Adrenal gland (tissue), 12 donors: ENCODE results near the gene RARRES1. TPM values are rescaled to one million over a fixed set of nuclear protein-coding genes. Genes with fewer than 3 reads are reported as not detected.
A peak's percentile ranks its signal among the peaks of the same experiment; 100 is the strongest.

ENCODE experiments used
- DNase-seq, 7 donors: peaks; one replicate each; pipeline ENCODE4 v3.0.0-alpha.2; 2019 to 2020
- H3K27ac ChIP-seq, 5 donors: fragments of 200-600 bp; sonication (generic) in 4 of 5; 1 replicate in 3 of 5; 2 replicates in 2 of 5; pipeline versions ENCODE4 v1.5.1 to v1.8.0; 2016 to 2020; ENCODE audit warnings: mild to moderate bottlenecking in 1 of 5
- H3K27me3 ChIP-seq: fragments of 200-600 bp; 2 replicates; pipeline ENCODE4 v1.8.0; 2021
- H3K36me3 ChIP-seq, 2 donors: fragments of 200-600 bp; replicated peaks in 1 of 2; 1 replicate in 1 of 2; 2 replicates in 1 of 2; pipeline versions ENCODE4 v1.5.1 to v1.8.0; 2018 to 2022
- H3K4me1 ChIP-seq, 2 donors: fragments of 200-600 bp; replicated peaks in 1 of 2; 1 replicate in 1 of 2; 2 replicates in 1 of 2; pipeline versions ENCODE4 v1.5.1 to v1.8.0; 2018 to 2021
- H3K4me3 ChIP-seq, 4 donors: fragments of 200-600 bp; sonication (generic) in 3 of 4; one replicate each; pipeline ENCODE4 v1.5.1; 2016 to 2018
- H3K9me3 ChIP-seq, 3 donors: fragments of 200-600 bp; sonication (generic) in 1 of 3; replicated peaks in 1 of 3; 1 replicate in 2 of 3; 2 replicates in 1 of 3; pipeline versions ENCODE4 v1.5.1 to v1.8.0; 2016 to 2021
- POLR2A ChIP-seq, 2 donors: fragments of 450-650 bp; IDR thresholded peaks; one replicate each; pipeline ENCODE4 v1.6.1; 2017; ENCODE audit warnings: antibody characterized with exemption in 2 of 2, mild to moderate bottlenecking in 2 of 2, moderate library complexity in 1 of 2
- WGBS, 4 donors: extraction: QIAGEN DNeasy Blood & Tissue Kit in 2 of 4; methylation state at CpG; one replicate each; pipeline versions ENCODE4 v1.1.5 to v1.1.7; 2013 to 2017; 5-methylcytosine and 5-hydroxymethylcytosine counted together
- intact Hi-C, 2 donors: fragments of 100-400 bp; cut with DNase I; formaldehyde crosslinking; loops; one replicate each; pipeline versions ENCODE4 v1.14.1 to v1.15.0; 2022 to 2023
- polyA plus RNA-seq, 3 donors: library from polyadenylated mRNA; stranded (reverse); fragments of 200-250 nt in 2 of 3; fragments of 350-450 nt in 1 of 3; fragmentation: Illumina TruSeq in 1 of 3; extraction: RNeasy Lipid Tissue Mini Kit (QIAGEN cat#74804) in 1 of 3; gene quantifications; one replicate each; pipeline ENCODE4 v1.2.3, GENCODE V29; 2013 to 2014
- total RNA-seq, 9 donors: library from RNA; depleted of rRNA in 4 of 9; stranded (reverse); fragments of >200 nt in 4 of 9; fragments of 120-200 nt in 1 of 9; fragmentation: NEBNext Ultra II Directional in 1 of 9; extraction: Animal tissue kit (Norgen Biotek cat#: 25700) in 1 of 9; gene quantifications; one replicate each; pipeline versions ENCODE4 v1.1.0 to v1.2.4, GENCODE V29; 2013 to 2023
- TF ChIP-seq, protein P1 (sequence below), 6 experiments: fragments of 450-650 bp in 4 of 6; fragments of 200-600 bp in 2 of 6; sonication (generic) in 1 of 6; IDR thresholded peaks; 1 replicate in 5 of 6; 2 replicates in 1 of 6; pipeline versions ENCODE4 v1.5.1 to v1.8.0; 2016 to 2021; ENCODE audit warnings: antibody characterized with exemption in 6 of 6, mild to moderate bottlenecking in 2 of 6, moderate library complexity in 1 of 6
- donor health status: healthy with polysubstance abuse.
- donor health status: Bipolar disorder and iron deficiency.
- donor health status: DM: yes; HTN: yes; CAD: no.
- donor health status: DM: no; HTN: no; CAD: no.
- donor health status: DM: no; HTN: no; CAD: no.
- donor health status: DM: yes; HTN: yes; CAD: no.

Gene RARRES1
- total and polyA plus RNA-seq, 12 donors: 2.1 to 204 (median 17.7) TPM

DNA sequence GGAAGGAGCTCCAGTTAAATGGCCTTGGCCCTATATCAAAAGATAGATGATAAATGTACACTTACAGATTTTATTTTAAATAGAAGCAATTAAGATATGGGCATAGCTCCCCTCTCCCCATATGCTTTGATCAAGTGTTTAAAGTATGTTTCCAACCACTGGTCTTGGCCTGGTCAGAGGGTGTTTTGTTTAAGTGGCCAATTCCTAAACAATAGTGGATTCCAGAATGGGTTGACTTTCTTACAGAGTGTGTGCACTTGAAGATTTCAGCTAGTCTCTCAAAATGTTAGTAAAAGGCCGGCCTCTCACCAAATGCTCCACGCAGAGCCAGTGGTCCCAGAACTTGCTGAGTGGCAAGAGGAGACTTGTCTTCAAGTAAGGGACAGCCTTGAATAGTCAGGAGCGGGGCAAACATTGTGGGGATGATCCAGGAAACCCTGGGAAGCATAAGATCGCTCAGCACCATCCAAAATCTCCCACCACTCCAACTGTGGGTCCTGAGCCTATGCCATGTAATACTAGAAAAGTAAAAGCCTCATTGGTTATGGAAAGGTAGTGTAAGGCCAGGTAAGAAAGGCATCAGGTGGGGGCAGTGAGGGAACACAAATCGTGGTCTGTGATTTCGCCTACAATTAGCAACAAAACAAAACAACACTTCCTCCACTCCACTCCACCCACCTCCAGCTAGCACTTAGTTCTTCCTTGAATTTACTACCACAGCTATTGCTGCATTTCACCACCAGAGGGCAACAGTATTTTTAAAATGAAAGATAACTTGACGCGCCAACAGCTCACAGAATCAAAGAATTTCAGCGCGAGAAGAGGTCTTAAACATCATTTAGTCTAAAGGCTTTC, 4.8 kb downstream of the RARRES1 start:
- H3K4me1 ChIP-seq: peaks cover 14 to 69% of the 10 kb centered on the region in 2 donors
- H3K27ac ChIP-seq: peak overlapping the region in 2 of 5 donors; percentile 24 to 86
- intact Hi-C loops: loop anchor here in 1 of 2 donors (2.0 to 10.0 kb wide), 2 partner anchors 53 to 63 kb away; partner anchors contain the start of gene LXN
- peak; percentile 53 to 81 (median 65) for DNase-seq
- WGBS, 4 donors: 29 to 34% (median 30%) methylated on average over 10 of the region's 10 CpGs
- H3K4me3 ChIP-seq: peak overlapping the region in 1 of 4 donors; percentile 32
- no peaks in the 10 kb centered on the region for H3K9me3 ChIP-seq
- no peaks in the 10 kb centered on the region for H3K36me3 ChIP-seq
- H3K27me3 ChIP-seq: no peaks in the 10 kb centered on the region
- TF ChIP-seq POLR2A (IDR thresholded peaks at IDR 0.05): no peak
- TF ChIP-seq, protein P1, sequence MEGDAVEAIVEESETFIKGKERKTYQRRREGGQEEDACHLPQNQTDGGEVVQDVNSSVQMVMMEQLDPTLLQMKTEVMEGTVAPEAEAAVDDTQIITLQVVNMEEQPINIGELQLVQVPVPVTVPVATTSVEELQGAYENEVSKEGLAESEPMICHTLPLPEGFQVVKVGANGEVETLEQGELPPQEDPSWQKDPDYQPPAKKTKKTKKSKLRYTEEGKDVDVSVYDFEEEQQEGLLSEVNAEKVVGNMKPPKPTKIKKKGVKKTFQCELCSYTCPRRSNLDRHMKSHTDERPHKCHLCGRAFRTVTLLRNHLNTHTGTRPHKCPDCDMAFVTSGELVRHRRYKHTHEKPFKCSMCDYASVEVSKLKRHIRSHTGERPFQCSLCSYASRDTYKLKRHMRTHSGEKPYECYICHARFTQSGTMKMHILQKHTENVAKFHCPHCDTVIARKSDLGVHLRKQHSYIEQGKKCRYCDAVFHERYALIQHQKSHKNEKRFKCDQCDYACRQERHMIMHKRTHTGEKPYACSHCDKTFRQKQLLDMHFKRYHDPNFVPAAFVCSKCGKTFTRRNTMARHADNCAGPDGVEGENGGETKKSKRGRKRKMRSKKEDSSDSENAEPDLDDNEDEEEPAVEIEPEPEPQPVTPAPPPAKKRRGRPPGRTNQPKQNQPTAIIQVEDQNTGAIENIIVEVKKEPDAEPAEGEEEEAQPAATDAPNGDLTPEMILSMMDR (IDR thresholded peaks at IDR 0.05): peak; percentile 84 to 95 (median 87)

DNA sequence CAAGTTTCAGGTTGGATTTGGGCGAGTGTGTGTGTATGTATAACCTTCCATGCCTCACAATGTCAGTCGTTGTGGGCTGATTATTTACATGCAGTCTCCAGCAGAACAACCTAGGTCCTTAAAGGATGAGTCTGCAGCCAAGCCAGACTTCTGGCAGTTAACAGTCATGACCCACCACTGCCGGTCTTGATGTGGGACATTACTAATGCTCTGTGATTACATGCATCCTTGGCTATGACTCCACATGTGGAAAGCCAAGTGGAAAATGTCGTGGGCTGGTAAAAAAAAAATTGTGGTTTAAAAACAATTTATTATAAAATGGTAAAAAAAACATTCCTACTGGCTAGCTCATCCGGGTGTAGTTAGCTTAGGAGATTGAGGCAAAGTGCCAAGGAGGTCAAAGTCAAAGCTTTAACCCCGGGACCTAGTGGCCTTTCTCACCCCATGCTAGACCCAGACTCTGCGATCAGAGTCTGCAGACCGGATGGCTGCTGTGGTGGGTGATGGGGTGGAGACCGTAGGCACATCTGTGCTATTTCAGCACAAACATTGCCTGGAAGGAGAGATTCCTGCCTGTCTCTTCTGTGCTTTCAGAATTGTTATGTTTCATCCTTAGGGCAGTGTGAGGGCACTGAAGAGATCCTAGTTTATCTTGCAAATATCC, 6.8 kb downstream of the RARRES1 start:
- intact Hi-C loops: loop anchor here in 1 of 2 donors (10.0 kb wide), 1 partner anchor 51 kb away; the partner anchor contains the start of gene LXN
- DNase-seq: peak in 6 of 7 donors; percentile 61 to 86 (median 78)
- H3K9me3 ChIP-seq: no peaks in the 10 kb centered on the region
- WGBS, 4 donors: 18 to 27% (median 23%) methylated on average over 9 of the region's 9 CpGs
- H3K4me3 ChIP-seq: no peak overlapping the region
- H3K27me3 ChIP-seq: no peaks in the 10 kb centered on the region
- TF ChIP-seq, protein P1 (IDR thresholded peaks at IDR 0.05): no peak
- no peak for TF ChIP-seq POLR2A (IDR thresholded peaks at IDR 0.05)
- peak overlapping the region; percentile 16 to 86 (median 27) for H3K27ac ChIP-seq
- H3K36me3 ChIP-seq: no peaks in the 10 kb centered on the region
- H3K4me1 ChIP-seq: peaks cover 9 to 62% of the 10 kb centered on the region in 2 donors

DNA sequence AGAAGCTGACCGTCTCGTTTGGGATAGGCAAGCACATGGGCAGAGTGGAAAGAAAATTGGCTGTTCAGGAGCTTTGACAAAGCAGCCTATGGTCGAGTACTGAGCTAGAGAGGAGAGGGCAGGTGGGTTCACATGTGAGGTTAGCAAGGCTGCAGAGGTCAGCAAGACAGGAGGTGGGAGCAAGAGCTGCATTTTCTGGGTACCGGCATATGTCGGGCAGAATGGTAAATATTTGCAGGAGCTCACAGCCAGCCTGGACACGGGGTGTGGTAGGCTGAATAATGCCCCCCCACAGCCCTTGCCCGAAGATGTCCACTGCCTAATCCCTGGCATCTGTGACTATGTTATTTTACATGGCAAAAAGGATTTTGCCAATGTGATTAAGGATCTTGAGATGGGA, 8.3 kb downstream of the RARRES1 start:
- peak overlapping the region in 2 of 5 donors; percentile 26 to 86 for H3K27ac ChIP-seq
- no peak for TF ChIP-seq POLR2A (IDR thresholded peaks at IDR 0.05)
- TF ChIP-seq, protein P1 (IDR thresholded peaks at IDR 0.05): no peak
- no peaks in the 10 kb centered on the region for H3K36me3 ChIP-seq
- no peaks in the 10 kb centered on the region for H3K9me3 ChIP-seq
- no peaks in the 10 kb centered on the region for H3K27me3 ChIP-seq
- H3K4me1 ChIP-seq: peaks cover 9 to 62% of the 10 kb centered on the region in 2 donors
- no peak for DNase-seq
- 94 to 97% (median 95%) methylated on average over 5 to 7 of the region's 7 CpGs for WGBS, 4 donors
- no peak overlapping the region for H3K4me3 ChIP-seq
- intact Hi-C loops: loop anchor here in 1 of 2 donors (10.0 kb wide), 1 partner anchor 49 kb away; the partner anchor contains the start of gene LXN

DNA sequence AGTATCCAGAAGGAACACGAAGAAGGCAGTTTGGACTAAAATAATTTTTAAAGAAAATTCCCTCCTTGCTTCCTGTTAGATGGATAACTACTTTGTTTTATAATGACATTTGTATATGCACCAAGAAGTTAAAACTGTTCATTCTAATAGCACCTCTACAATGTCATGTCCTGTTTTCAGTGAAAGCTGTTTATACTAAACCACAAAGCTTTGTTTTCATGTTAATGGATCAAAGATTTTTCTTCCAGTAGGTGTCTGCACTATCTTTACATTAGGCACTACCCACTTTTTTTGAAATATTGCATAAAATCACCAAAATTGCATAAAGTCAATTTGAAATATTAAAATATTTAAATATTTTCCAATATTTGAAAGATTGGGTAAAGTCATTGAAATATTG, 10.1 kb downstream of the RARRES1 start:
- H3K27me3 ChIP-seq: no peaks in the 10 kb centered on the region
- no peak for DNase-seq
- no peak overlapping the region for H3K4me3 ChIP-seq
- TF ChIP-seq, protein P1 (IDR thresholded peaks at IDR 0.05): no peak
- TF ChIP-seq POLR2A (IDR thresholded peaks at IDR 0.05): no peak
- peak overlapping the region in 1 of 5 donors; percentile 86 for H3K27ac ChIP-seq
- H3K9me3 ChIP-seq: no peaks in the 10 kb centered on the region
- no peaks in the 10 kb centered on the region for H3K36me3 ChIP-seq
- peaks cover 9 to 54% of the 10 kb centered on the region in 2 donors for H3K4me1 ChIP-seq
- 88 to 100% (median 94%) methylated on average over 1 of the region's 1 CpG for WGBS, 4 donors
- intact Hi-C loops: loop anchor here in 1 of 2 donors (10.0 kb wide), 1 partner anchor 47 kb away; the partner anchor contains the start of gene LXN
